Keratinocyte (primary cell): ENCODE data around the gene PRDM9. TPM values are rescaled to one million over a fixed set of nuclear protein-coding genes. Genes with fewer than 3 reads are reported as not detected.

Experiments used
- DNase-seq: peaks from one replicate; pipeline ENCODE4 v3.0.0-alpha.2; 2011; ENCODE audit warnings: low read depth, missing footprints, low spot score
- FAIRE-seq: peaks from 2 replicates; lab custom pipeline; 2011; peaks lifted over from hg19 to GRCh38; lab: Jason Lieb, UNC
- H2AFZ ChIP-seq: 2 replicates; pipeline ENCODE4 v1.6.0; 2012; ENCODE audit warnings: low read length, control low read depth, inconsistent platforms; ENCODE audit not compliant: control insufficient read depth
- H3K27ac ChIP-seq: 2 replicates; pipeline ENCODE4 v1.5.1; 2011; ENCODE audit warnings: low read length; ENCODE audit not compliant: control insufficient read depth, insufficient read depth
- H3K27me3 ChIP-seq: 3 replicates; pipeline ENCODE4 v1.6.0; 2011; ENCODE audit warnings: low read length; ENCODE audit not compliant: control insufficient read depth, insufficient read depth; ENCODE audit errors: extremely low read depth
- H3K36me3 ChIP-seq, 2 experiments: 2 replicates in 1 of 2; 3 replicates in 1 of 2; pipeline ENCODE4 v1.5.1; 2011; ENCODE audit warnings: low read length in 2 of 2, mild to moderate bottlenecking in 1 of 2; ENCODE audit not compliant: control insufficient read depth in 2 of 2, insufficient read depth in 2 of 2; ENCODE audit errors: extremely low read depth in 1 of 2
- H3K4me1 ChIP-seq: 3 replicates; pipeline ENCODE4 v1.5.1; 2011; ENCODE audit warnings: low read length; ENCODE audit not compliant: control insufficient read depth, insufficient read depth; ENCODE audit errors: extremely low read depth
- H3K4me2 ChIP-seq: 3 replicates; pipeline ENCODE4 v1.6.0; 2011; ENCODE audit warnings: low read depth, low read length; ENCODE audit not compliant: control insufficient read depth, insufficient read depth; ENCODE audit errors: extremely low read depth
- H3K4me3 ChIP-seq, 3 experiments: fragments of 200-600 bp in 1 of 3; sonication (generic) in 1 of 3; 2 replicates in 2 of 3; 3 replicates in 1 of 3; pipeline ENCODE4 v1.5.1; 2011 to 2016; ENCODE audit warnings: low read length in 3 of 3, mild to moderate bottlenecking in 3 of 3, control low read depth in 2 of 3, inconsistent platforms in 1 of 3, low read depth in 1 of 3, mixed read lengths in 1 of 3, mixed run types in 1 of 3, moderate library complexity in 1 of 3; ENCODE audit not compliant: control insufficient read depth in 2 of 3, insufficient read depth in 2 of 3; ENCODE audit errors: extremely low read depth in 1 of 3
- H3K79me2 ChIP-seq: 2 replicates; pipeline ENCODE4 v1.6.0; 2012; ENCODE audit warnings: low read length; ENCODE audit not compliant: control insufficient read depth, insufficient read depth
- H3K9ac ChIP-seq: 3 replicates; pipeline ENCODE4 v1.6.0; 2011; ENCODE audit warnings: low read length; ENCODE audit not compliant: control insufficient read depth, insufficient read depth; ENCODE audit errors: extremely low read depth
- H3K9me1 ChIP-seq: 3 replicates; pipeline ENCODE4 v1.6.0; 2011; ENCODE audit warnings: low read length; ENCODE audit not compliant: control insufficient read depth, insufficient read depth; ENCODE audit errors: extremely low read depth
- H3K9me3 ChIP-seq: 2 replicates; pipeline ENCODE4 v1.5.1; 2012; ENCODE audit warnings: low read depth, low read length; ENCODE audit not compliant: control insufficient read depth
- H4K20me1 ChIP-seq: 3 replicates; pipeline ENCODE4 v1.6.0; 2011; ENCODE audit warnings: low read length; ENCODE audit not compliant: control insufficient read depth, insufficient read depth; ENCODE audit errors: extremely low read depth
- CTCF ChIP-seq, 3 experiments: IDR thresholded peaks in 1 of 3; conservative IDR thresholded peaks in 1 of 3; optimal IDR thresholded peaks in 1 of 3; 2 replicates in 2 of 3; 3 replicates in 1 of 3; pipeline versions ENCODE3 to v1.5.1; 2011; ENCODE audit warnings: low read length in 3 of 3, mild to moderate bottlenecking in 3 of 3, moderate library complexity in 2 of 3, control low read depth in 1 of 3, inconsistent platforms in 1 of 3; ENCODE audit not compliant: insufficient read depth in 2 of 3; ENCODE audit errors: extremely low read depth in 1 of 3
- EZH2 ChIP-seq: IDR thresholded peaks from one replicate; pipeline ENCODE4 v1.6.1; 2012; ENCODE audit warnings: inconsistent platforms, mild to moderate bottlenecking, low read length, moderate library complexity
- dilution Hi-C: fragments of 300-500 bp; cut with MboI; formaldehyde crosslinking; loops from one replicate; pipeline ENCODE4 v1.7.0; 2020; ENCODE audit warnings: low sequenced_read_pairs; ENCODE audit not compliant: extremely low pct_ligation_motif_present
- polyA plus RNA-seq, 5 experiments: library from polyadenylated mRNA; depleted of rRNA in 3 of 5; stranded (reverse) in 3 of 5; stranded (forward) in 1 of 5; unstranded in 1 of 5; fragments of >200 nt; gene quantifications; 1 replicate in 1 of 5; 2 replicates in 3 of 5; 3 replicates in 1 of 5; pipeline versions ENCODE4 v1.2.1 to v1.2.3, GENCODE V29; 2011 to 2012; ENCODE audit warnings: missing spikeins in 2 of 5, low read depth in 1 of 5, low replicate concordance in 1 of 5

Gene PRDM9
- polyA plus RNA-seq, 1 donor (not counting 4 experiments of a cell fraction or from before 2014, with no cell fraction given): not detected

- no peaks in the 10 kb centered on the region for H4K20me1 ChIP-seq
- no peak for FAIRE-seq
- no peak overlapping the region for H3K4me2 ChIP-seq
- no peak for DNase-seq
- no peak overlapping the region for H3K9ac ChIP-seq
- no peaks in the 10 kb centered on the region for H3K79me2 ChIP-seq
- dilution Hi-C loops: no loop called here
- H3K9me1 ChIP-seq: no peaks in the 10 kb centered on the region
- H3K27ac ChIP-seq: no peak overlapping the region
- peaks cover 4% of the 10 kb centered on the region for H3K9me3 ChIP-seq
- H3K36me3 ChIP-seq: no peaks in the 10 kb centered on the region
- H3K27me3 ChIP-seq: no peaks in the 10 kb centered on the region
- H2AFZ ChIP-seq: no peak overlapping the region
- H3K4me1 ChIP-seq: no peaks in the 10 kb centered on the region
- TF ChIP-seq CTCF (optimal IDR thresholded peaks at IDR 0.05 in 1 of 3, IDR thresholded peaks at IDR 0.05 in 1 of 3, conservative IDR thresholded peaks at IDR 0.05 in 1 of 3; ENCODE audit: extremely low read depth in 1 of 3, insufficient read depth in 2 of 3, low read length in 3 of 3) (no peak), EZH2 (no peak)
- H3K4me3 ChIP-seq: no peak overlapping the region
Measured at GRCh38 chr5:23466401-23466912, 41.0 kb upstream of the PRDM9 start.

GRCh38 chr5:23468658-23469057, 38.8 kb upstream of the PRDM9 start:
- Histone ChIP-seq H3K4me3 (no peak overlapping the region), H3K9me3 (peaks cover 4% of the 10 kb centered on the region), H3K9me1 (no peaks in the 10 kb centered on the region), H3K79me2 (no peaks in the 10 kb centered on the region), H4K20me1 (no peaks in the 10 kb centered on the region), H3K27me3 (no peaks in the 10 kb centered on the region), H3K36me3 (no peaks in the 10 kb centered on the region), H2AFZ (no peak overlapping the region), H3K9ac (no peak overlapping the region), H3K27ac (no peak overlapping the region), H3K4me1 (no peaks in the 10 kb centered on the region), H3K4me2 (no peak overlapping the region)
- no peak for TF ChIP-seq EZH2
- FAIRE-seq: no peak
- dilution Hi-C loops: no loop called here
- no peak for DNase-seq

GRCh38 chr5:23473915-23474314, 33.5 kb upstream of the PRDM9 start:
- no peak for TF ChIP-seq CTCF (optimal IDR thresholded peaks at IDR 0.05 in 1 of 3, IDR thresholded peaks at IDR 0.05 in 1 of 3, conservative IDR thresholded peaks at IDR 0.05 in 1 of 3; ENCODE audit: extremely low read depth in 1 of 3, insufficient read depth in 2 of 3, low read length in 3 of 3)
- TF ChIP-seq EZH2: no peak
- DNase-seq (no peak), FAIRE-seq (no peak)
- Histone ChIP-seq H3K27ac (no peak overlapping the region), H3K9ac (no peak overlapping the region), H3K4me3 (no peak overlapping the region), H2AFZ (no peak overlapping the region), H3K36me3 (no peaks in the 10 kb centered on the region), H3K79me2 (no peaks in the 10 kb centered on the region), H3K9me1 (no peaks in the 10 kb centered on the region), H4K20me1 (no peaks in the 10 kb centered on the region), H3K9me3 (no peaks in the 10 kb centered on the region), H3K27me3 (no peaks in the 10 kb centered on the region), H3K4me2 (no peak overlapping the region), H3K4me1 (no peaks in the 10 kb centered on the region)
- dilution Hi-C loops: no loop called here
